DMS79 (cell line): ENCODE results near the gene LONP2.
"Not testable (repeated sequence)": the region's sequence is repeated elsewhere in the genome, so short reads cannot be mapped to it uniquely, and the experiment has no call there.

Experiments
- DNase-seq: peaks from one replicate; lab custom pipeline; 2025; lab: John Stamatoyannopoulos, UW

The LONP2 gene

GRCh38 chr16:48236286-48236685 lies 7.8 kb upstream of the LONP2 start:
- DNase-seq: no peak

- not testable (repeated sequence) for DNase-seq
Observed at GRCh38 chr16:48240147-48240546, 4.0 kb upstream of the LONP2 start.

- DNase-seq: no peak
Observed at GRCh38 chr16:48244863-48245195, 729 bp downstream of the LONP2 start.

- no peak for DNase-seq
Observed at GRCh38 chr16:48246066-48246465, 2.0 kb downstream of the LONP2 start.

- no peak for DNase-seq
Observed at GRCh38 chr16:48247311-48247710, 3.2 kb downstream of the LONP2 start, which contains the start of gene ABCC11. TSS of gene ABCC11 (minus strand) at chr16:48247539. CDS start at chr16:48231921, 15,618 bp downstream.

- no peak for DNase-seq
Observed at GRCh38 chr16:48250520-48251278, 6.6 kb downstream of the LONP2 start.

GRCh38 chr16:48252013-48252412 lies 7.9 kb downstream of the LONP2 start:
- no peak for DNase-seq

- no peak for DNase-seq
Observed at GRCh38 chr16:48256579-48257177, 12.6 kb downstream of the LONP2 start.

- no peak for DNase-seq
Observed at GRCh38 chr16:48261569-48261968, 17.5 kb downstream of the LONP2 start.

- DNase-seq: no peak
Observed at GRCh38 chr16:48262631-48263030, 18.5 kb downstream of the LONP2 start.

- no peak for DNase-seq
Observed at GRCh38 chr16:48269011-48269410, 24.9 kb downstream of the LONP2 start.

GRCh38 chr16:48271728-48272127 lies 27.6 kb downstream of the LONP2 start:
- no peak for DNase-seq

GRCh38 chr16:48272837-48273421 lies 28.8 kb downstream of the LONP2 start:
- DNase-seq: no peak

GRCh38 chr16:48274476-48274875 lies 30.4 kb downstream of the LONP2 start:
- DNase-seq: no peak

- no peak for DNase-seq
Observed at GRCh38 chr16:48276102-48276501, 32.0 kb downstream of the LONP2 start.

- DNase-seq: no peak
Observed at GRCh38 chr16:48277158-48277557, 33.1 kb downstream of the LONP2 start.

- DNase-seq: no peak
Observed at GRCh38 chr16:48279199-48279598, 35.1 kb downstream of the LONP2 start.

- no peak for DNase-seq
Observed at GRCh38 chr16:48280546-48280945, 36.4 kb downstream of the LONP2 start.

GRCh38 chr16:48282636-48283263 lies 38.6 kb downstream of the LONP2 start:
- no peak for DNase-seq

GRCh38 chr16:48284772-48285409 lies 40.8 kb downstream of the LONP2 start:
- DNase-seq: no peak

- DNase-seq: no peak
Observed at GRCh38 chr16:48287239-48287638, 43.1 kb downstream of the LONP2 start.

GRCh38 chr16:48291303-48291702 lies 47.2 kb downstream of the LONP2 start:
- DNase-seq: no peak
